Fibroblast of skin of left quadriceps (primary cell): ENCODE results near the gene KRTAP10-9.

Experiments used
- DNase-seq, 2 experiments: peaks; one replicate each; pipeline ENCODE4 v3.0.0-alpha.2; 2013; ENCODE audit warnings: low read depth in 2 of 2

Gene KRTAP10-9

DNA sequence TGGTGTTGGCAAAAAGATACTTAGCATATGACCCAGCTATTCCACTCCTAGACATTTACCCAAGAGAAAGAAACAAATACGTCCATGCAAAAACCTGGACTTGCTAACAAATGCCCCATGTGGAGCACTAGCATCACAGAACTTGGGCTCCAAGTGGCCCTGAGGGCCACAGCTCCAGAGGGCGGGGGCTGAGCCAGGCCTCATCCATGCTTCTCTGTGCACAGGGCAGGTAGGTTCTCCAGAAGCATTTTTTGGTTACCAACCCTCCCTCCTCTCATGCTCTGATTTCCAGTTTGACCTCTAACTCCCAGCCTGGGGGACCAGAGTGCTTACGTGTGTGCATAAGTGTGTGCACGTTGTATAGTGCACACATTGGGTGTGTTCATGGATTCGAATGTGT is 37.8 kb downstream of the KRTAP10-9 start:
- DNase-seq: no peak

DNA sequence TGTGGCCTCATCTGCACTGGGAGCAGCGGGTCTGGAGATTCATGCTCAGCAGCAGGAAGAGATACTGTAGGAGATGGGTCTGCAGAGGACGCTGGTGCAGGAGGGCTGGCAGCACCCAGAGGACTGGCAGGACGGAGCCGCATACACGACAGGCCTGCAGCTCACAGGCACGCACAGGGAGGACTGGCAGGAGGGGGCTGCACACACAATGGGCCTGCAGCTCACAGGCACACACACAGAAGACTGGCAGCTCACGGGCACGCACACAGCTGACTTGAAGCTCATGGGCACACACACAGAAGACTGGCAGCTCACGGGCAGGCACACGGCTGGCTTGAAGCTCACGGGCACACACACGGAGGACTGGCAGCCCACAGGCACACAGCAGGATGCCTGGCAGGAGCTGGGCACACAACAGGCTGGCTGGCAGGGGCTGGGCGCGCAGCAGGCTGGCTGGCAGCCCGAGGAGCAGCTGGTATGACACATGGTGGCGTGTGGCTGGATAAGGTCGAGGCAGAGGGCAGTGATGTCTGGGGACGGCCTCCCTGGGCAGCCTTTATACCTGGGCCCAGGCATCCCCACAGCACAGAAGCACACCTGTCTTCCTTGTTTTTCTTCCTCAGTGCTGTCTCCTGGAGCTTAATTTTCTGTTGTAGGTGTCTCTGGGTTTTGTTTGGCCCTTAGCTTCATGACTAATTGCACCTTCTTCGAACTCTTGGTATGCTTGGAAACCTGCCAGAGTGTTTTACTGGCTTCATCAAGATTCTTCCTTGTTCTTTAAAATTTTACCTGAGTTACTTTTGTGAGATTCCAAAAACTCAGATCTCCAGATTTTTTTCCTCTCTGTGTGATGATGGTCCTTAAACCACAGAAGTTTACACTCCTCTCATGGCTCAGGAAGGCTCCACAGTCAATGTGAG is 39.8 kb downstream of the KRTAP10-9 start, which contains the start of gene KRTAP12-2:
KRTAP12-2 (minus strand) TSS at position 527 of the 920 bp plus-strand sequence; CDS start at position 486, 41 bp downstream.
- DNase-seq: no peak

DNA sequence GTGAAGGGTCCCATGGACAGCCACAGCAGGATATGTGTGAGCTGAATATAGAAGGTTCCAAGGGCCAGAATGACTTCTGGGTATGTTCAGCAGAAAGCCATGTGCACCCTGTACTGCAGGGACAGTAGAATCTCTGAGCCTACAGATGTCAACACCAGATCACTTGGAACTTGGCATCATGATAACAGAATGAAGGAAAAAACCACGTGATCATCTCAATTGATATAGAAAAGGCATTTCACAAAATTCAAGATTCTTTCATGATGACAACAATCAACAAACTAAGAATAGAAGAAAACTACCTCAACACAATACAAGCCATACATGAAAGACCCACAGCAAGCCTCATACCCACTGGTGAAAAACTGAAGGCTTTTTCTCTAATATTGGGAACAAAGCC is 40.7 kb downstream of the KRTAP10-9 start:
- DNase-seq: no peak

DNA sequence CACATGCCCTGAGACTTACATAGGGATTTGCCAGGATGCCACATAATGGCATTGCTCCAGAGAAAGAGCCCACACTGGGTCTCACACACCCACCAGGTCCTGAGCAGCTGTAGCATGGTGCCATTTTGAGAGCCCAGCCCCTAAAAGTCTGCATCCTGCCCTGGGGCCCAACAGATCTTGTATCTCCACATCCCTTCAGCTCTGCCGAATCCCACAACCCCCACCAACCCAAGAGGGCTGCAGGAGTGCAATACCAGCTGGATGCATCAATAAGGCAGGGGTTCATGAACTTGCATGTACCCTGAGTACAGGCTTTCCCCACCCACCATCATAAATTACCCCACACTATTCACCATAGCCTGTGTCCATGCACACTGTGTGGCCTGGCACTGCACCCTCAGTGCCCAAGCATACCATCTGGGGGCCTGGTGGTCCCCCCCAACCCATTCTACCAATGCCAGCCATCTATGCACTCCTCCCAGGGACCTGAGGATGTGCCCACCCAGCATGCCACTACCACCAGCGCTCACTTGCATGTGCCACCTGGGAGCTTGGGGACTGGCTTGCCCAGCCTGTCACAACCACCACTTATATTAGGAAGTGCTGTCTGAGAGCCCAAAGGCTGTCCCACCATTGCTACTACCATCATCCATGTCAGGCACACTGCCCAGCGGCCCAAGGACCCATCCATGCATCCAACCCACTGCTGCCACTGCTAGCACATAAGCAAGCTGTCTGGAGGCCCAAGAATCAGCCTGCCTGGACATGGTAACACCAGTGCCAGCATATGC is 43.9 kb downstream of the KRTAP10-9 start:
- DNase-seq: no peak

DNA sequence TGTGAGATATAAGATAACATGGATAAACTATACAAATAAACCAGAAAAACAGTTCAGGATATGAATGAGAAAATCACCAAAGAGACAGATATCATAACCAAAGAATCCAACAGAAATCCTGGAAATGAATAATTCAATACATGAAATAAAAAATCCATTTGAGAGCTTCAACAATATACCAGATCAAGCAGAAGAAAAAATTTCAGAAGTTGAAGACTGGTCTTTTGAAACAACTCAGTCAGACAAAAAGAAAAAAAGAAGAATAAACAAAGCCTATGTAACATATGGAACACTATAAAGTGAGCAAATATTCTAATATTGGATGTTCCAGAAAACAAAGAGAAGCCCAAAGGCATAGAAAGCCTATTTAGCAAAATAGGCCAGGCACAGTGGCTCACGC is 45.0 kb downstream of the KRTAP10-9 start:
- DNase-seq: no peak

DNA sequence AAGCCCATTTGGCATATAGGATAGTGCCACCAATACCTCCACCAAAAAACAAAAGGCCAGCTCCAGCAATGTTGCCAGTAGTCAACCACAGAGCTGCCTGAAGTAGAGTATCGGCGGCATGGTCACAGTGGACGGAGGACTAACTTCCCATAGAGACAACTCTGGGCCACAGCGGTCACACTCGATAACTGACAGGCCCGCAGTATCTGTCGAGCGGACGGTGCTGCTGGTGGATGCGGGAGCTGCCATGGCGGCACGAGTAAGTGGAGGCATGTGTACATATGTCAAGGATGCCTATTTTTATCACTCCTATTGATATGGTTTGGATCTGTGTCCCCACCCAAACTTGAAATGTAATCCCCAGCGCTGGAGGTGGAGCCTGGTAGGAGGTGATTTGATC is 51.0 kb downstream of the KRTAP10-9 start:
- no peak for DNase-seq
